SK-N-MC (cell line): Measurements from ENCODE around the gene RAB11FIP5.
A peak's percentile ranks its signal among the peaks of the same experiment; 100 is the strongest.

Source experiments
- DNase-seq: peaks from one replicate; pipeline ENCODE4 v3.0.0-alpha.2; 2011; ENCODE audit warnings: low read depth, low spot score
- H3K27ac ChIP-seq: fragments of 200-600 bp; sonication (generic); 2 replicates; pipeline ENCODE4 v1.5.1; 2016; ENCODE audit warnings: mixed run types
- H3K36me3 ChIP-seq: fragments of 200-600 bp; sonication (generic); 2 replicates; pipeline ENCODE4 v1.6.1; 2017; ENCODE audit warnings: antibody characterized with exemption, low read length, mixed read lengths; ENCODE audit not compliant: insufficient read depth
- H3K4me3 ChIP-seq: fragments of 200-600 bp; sonication (generic); 2 replicates; pipeline ENCODE4 v1.5.1; 2016
- H3K9ac ChIP-seq: fragments of 200-600 bp; sonication (generic); 2 replicates; pipeline ENCODE4 v1.8.0; 2017; ENCODE audit warnings: mixed run types, mixed read lengths; ENCODE audit not compliant: insufficient read length
- H3K9me3 ChIP-seq: fragments of 200-600 bp; sonication (generic); 2 replicates; pipeline ENCODE4 v1.6.1; 2017; ENCODE audit warnings: low read depth, mild to moderate bottlenecking, antibody characterized with exemption, low read length, moderate library complexity, mixed read lengths
- EZH2 ChIP-seq: fragments of 200-600 bp; sonication (generic); IDR thresholded peaks from one replicate; pipeline ENCODE4 v1.6.1; 2017; ENCODE audit warnings: antibody characterized with exemption
- FOXP2 ChIP-seq: optimal IDR thresholded peaks from 2 replicates; pipeline ENCODE3; 2011; ENCODE audit warnings: mild to moderate bottlenecking, moderate library complexity; ENCODE audit not compliant: insufficient read depth; ENCODE audit errors: extremely low read length, control extremely low read depth
- POLR2AphosphoS5 ChIP-seq: IDR thresholded peaks from 2 replicates; pipeline ENCODE4 v1.6.1; 2012; ENCODE audit warnings: mild to moderate bottlenecking, low read depth, low read length, borderline replicate concordance

The RAB11FIP5 gene

GRCh38 chr2:73112026-73112912 is 479 bp downstream of the RAB11FIP5 start:
- DNase-seq, result no peak
- Histone ChIP-seq H3K9me3 (no peaks in the 10 kb centered on the region), H3K36me3 (no peaks in the 10 kb centered on the region), H3K27ac (no peak overlapping the region), H3K4me3 (peak overlapping the region; percentile 93), H3K9ac (peak overlapping the region; percentile 86)
- no peak for TF ChIP-seq FOXP2
- no peak for TF ChIP-seq EZH2
- no peak for TF ChIP-seq POLR2AphosphoS5

DNA sequence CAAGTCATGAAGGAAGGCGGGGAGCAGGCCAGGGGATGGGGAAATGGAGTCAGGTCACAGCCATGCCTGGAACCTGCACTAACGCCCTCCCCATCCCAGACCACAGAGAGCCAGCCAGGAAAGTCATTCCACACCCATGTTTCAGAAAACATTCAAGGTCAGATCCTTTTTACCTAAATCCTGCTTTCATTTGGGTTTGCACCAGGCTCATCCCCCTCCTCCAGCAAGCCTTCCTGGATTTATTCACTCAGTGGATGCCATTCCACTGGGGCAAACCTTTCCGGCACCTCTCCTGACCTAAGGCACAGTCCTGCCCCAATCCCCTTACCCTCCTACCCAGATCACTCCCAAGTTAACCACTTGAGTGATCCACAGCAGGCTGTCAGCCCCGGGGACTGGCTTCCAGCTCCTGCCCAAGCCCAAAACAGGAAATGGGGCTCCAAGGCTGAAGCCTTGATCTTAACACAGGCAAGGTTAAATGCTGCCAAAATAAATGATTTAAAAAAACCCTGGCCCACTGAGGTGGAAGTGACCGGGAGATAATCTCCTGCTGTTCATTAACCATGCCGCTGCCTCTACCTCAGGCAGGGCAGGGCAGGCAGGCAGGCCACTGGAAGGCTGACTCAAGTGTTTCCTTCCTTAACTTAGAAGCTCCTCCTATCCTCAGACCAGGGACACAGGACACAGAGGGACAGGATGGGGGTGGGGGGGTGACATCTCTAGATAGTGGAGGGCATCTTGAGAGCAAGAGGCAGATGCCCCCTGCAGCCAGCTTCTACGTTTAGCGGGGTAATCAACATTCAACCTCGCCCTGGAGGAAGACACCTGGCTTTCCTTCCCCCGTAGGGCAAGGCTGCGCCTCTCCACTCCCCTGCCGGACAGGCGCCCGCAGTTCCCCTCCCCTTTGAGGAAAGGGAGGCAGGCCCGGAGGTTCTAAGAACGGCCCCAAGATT is 1.4 kb downstream of the RAB11FIP5 start:
- peak overlapping the region; percentile 93 for H3K4me3 ChIP-seq

DNA sequence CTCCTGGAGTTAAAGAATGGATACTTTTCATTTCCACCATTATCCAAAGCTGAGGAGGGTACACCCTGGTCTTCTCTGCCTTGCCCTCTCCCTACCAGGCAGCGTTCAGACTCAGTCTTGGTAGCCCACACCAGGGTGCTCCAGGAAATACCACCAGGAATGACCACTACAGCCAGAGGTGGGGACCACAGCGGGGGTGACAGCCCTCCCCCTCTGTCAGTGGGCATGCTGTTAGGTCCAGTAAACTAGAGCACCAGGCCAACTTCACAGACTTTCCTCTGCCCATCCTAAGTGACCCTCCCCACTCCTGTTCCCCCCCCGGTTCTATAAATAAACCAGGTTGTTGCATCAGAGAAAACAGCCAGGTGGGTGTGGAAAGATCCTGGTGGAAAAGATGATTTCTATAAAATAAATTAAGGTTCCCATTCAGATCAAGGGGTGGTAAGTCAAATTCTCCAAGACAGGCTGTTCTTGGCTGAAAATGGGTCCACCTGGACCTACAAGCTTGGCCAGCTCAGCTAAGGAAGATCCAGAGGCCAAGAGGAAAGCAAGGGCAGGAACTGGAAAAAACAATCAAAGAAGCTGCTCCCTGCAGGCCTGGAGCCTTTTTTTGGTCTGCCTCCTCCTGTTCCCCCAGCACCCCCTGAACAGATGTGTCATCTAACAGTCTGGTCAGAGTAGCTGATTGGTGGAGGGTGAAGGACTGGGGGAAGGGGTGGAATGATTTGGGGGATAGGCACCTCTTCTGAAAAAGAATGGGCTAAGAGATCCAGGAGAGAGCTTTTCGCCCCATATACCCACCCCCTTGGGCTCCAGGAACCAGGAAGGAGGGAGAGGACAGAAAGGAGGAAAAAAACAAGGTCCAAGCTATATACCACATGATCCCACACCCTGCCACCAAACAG is 2.3 kb downstream of the RAB11FIP5 start:
- Histone ChIP-seq H3K4me3 (peak overlapping the region; percentile 93; the same call in 1 of the 2 replicates), H3K9ac (no peak overlapping the region), H3K9me3 (no peaks in the 10 kb centered on the region), H3K36me3 (no peaks in the 10 kb centered on the region), H3K27ac (no peak overlapping the region)
- no peak for DNase-seq
- TF ChIP-seq EZH2, result no peak
- TF ChIP-seq POLR2AphosphoS5, result no peak
- no peak for TF ChIP-seq FOXP2

More for the DNA sequence above, 1.4 kb downstream of the RAB11FIP5 start:
- no peak for TF ChIP-seq EZH2
- H3K27ac ChIP-seq, result no peak overlapping the region
- peak overlapping the region; percentile 86 for H3K9ac ChIP-seq
- H3K9me3 ChIP-seq, result no peaks in the 10 kb centered on the region
- DNase-seq, result no peak
- no peaks in the 10 kb centered on the region for H3K36me3 ChIP-seq

- Histone ChIP-seq H3K9me3 (no peaks in the 10 kb centered on the region), H3K9ac (no peak overlapping the region), H3K36me3 (no peaks in the 10 kb centered on the region), H3K4me3 (no peak overlapping the region), H3K27ac (no peak overlapping the region)
- no peak for TF ChIP-seq EZH2
- TF ChIP-seq POLR2AphosphoS5, result no peak
- TF ChIP-seq FOXP2, result no peak
- no peak for DNase-seq
Measured at GRCh38 chr2:73109431-73110167, 3.1 kb downstream of the RAB11FIP5 start.

DNA sequence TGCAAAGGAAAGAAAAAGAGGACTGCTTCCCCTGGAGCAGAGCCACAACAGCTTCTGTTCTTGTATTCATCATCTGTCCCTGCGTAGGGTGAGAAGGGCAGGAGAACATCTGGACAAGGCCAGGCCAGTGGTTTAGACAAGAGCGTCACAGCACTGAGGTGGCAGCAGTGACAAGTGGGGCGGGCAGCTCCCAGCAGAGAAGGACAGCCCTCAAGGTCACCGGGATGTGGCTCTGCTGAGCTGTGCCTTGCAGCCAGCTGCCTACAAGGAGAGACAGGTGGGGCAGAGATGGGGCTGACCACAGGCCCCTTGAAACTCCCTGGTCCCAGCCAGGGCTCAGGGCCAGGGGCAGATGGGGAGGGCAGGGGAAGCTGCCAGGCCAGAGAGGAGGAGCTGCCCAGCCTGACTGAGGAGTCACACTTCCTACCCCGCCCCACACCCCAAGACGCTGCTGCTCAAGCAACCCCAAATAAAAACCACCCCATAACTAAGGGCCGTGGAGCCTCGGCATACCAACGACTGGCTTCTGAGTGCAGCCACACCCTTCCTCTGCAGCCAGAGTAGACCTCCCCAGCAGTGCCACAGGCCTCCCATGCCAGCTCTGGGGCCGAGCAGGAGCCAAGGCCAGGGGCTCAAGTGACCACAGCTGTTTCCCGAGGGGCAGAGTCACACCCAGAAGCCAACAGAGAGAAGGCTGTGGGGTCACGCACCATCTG is 5.4 kb downstream of the RAB11FIP5 start:
- TF ChIP-seq POLR2AphosphoS5 (no peak), FOXP2 (no peak), EZH2 (no peak)
- DNase-seq, result no peak
- Histone ChIP-seq H3K4me3 (no peak overlapping the region), H3K27ac (no peak overlapping the region), H3K9ac (no peak overlapping the region), H3K9me3 (no peaks in the 10 kb centered on the region), H3K36me3 (no peaks in the 10 kb centered on the region)

DNA sequence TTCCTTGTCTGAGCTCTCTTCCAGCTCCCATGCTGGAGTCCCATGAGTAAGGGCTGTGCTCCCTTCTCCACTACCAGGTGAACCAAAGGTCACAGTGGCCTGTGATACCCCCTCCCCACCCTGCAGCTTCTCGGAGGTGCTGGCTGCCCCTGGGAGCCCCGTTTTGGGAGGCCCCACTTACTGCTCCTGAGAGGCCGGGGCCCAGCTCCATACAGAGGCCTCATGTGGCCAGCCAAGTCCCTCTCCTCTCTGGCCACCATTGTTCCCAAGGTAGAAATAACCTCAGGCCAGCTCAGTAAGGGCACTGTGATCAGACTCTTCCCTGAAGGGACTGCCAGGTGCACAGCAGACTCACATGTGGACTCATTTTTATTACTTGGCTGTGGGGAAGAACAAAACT is 6.0 kb downstream of the RAB11FIP5 start:
- DNase-seq, result no peak
- H3K27ac ChIP-seq, result no peak overlapping the region
- no peak overlapping the region for H3K9ac ChIP-seq

GRCh38 chr2:73105511-73105971 is 7.2 kb downstream of the RAB11FIP5 start:
- TF ChIP-seq EZH2 (no peak), FOXP2 (no peak), POLR2AphosphoS5 (no peak)
- no peaks in the 10 kb centered on the region for H3K9me3 ChIP-seq
- H3K4me3 ChIP-seq, result no peak overlapping the region
- no peaks in the 10 kb centered on the region for H3K36me3 ChIP-seq
- no peak for DNase-seq
- no peak overlapping the region for H3K9ac ChIP-seq
- H3K27ac ChIP-seq, result no peak overlapping the region

More for the DNA sequence above, 6.0 kb downstream of the RAB11FIP5 start:
- H3K9me3 ChIP-seq, result no peaks in the 10 kb centered on the region
- H3K36me3 ChIP-seq, result no peaks in the 10 kb centered on the region
- TF ChIP-seq EZH2, result no peak
- no peak for TF ChIP-seq FOXP2
- no peak for TF ChIP-seq POLR2AphosphoS5
- H3K4me3 ChIP-seq, result no peak overlapping the region
